Stimulated activated CD4-positive, alpha-beta T cell treated with anti-CD3 and anti-CD28 coated beads, Interleukin-4, amount 100 ng/mL, for 4 hours (primary cell): ENCODE measurements around the gene ALOX15B.
"Not testable (repeated sequence)": the region's sequence is repeated elsewhere in the genome, so short reads cannot be mapped to it uniquely, and the experiment has no call there.

ENCODE experiments used
- DNase-seq, 2 experiments: peaks; one replicate each; pipeline ENCODE4 v3.0.0-alpha.2; 2020

Gene ALOX15B

DNA sequence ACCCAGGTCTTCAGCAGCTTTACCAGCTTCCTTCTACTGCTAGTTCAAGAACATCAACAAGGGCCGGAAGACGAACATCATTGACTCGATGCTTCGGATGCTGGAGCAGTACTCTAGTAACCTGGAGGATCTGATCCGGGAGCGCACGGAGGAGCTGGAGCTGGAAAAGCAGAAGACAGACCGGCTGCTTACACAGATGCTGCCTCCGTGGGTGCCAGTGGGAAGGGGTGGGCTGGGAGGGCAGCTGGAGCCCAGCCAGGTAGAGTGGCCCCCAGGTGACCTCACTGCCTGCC is 24.4 kb upstream of the ALOX15B start:
- no peak for DNase-seq

DNA sequence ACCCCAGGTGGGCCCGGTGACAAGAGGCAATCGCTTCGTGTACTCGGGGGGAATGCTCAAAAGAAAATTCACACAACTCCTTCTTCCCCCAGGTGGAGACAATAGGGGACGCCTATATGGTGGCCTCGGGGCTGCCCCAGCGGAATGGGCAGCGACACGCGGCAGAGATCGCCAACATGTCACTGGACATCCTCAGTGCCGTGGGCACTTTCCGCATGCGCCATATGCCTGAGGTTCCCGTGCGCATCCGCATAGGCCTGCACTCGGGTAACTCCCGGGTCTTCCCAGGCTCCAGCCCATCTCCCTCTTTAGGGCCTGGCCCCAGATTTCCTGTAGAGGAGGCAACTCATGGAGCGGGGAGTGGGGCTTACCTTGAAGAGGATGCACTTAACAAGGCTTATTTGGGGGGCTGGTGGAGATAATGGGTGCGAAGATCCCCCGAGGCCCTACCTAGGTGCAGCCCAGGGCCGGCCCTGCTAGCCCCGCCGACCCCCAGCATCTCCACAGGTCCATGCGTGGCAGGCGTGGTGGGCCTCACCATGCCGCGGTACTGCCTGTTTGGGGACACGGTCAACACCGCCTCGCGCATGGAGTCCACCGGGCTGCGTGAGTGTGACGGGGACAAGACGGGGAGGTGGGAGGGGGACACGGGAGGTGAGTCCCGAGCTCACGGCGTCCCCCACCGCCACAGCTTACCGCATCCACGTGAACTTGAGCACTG is 23.5 kb upstream of the ALOX15B start:
- no peak for DNase-seq

DNA sequence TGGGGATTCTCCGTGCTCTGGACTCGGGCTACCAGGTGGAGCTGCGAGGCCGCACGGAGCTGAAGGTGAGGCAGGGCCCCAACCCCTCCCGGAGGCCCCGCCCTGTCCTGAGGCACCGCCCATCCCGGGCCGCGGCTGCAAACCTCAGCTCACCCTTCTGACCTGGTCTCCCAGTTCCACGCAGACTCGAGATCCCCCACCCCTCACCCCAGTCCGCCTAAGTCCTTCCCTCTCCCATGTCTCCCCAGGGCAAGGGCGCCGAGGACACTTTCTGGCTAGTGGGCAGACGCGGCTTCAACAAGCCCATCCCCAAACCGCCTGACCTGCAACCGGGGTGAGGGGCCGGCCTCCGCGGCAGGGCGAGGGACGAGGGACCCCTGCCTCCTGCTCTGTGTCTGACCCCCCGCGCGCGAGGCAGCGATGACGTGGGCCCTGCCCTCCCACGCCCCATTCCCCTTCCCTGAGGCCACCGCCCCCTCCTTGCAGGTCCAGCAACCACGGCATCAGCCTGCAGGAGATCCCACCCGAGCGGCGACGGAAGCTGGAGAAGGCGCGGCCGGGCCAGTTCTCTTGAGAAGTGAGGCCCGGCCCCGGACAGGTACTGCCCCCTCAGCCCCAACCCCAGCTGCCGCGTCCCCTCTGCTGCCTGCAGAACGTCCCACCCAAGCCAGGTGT is 22.8 kb upstream of the ALOX15B start:
- DNase-seq = peak in 1 of 2 experiments; percentile 27

DNA sequence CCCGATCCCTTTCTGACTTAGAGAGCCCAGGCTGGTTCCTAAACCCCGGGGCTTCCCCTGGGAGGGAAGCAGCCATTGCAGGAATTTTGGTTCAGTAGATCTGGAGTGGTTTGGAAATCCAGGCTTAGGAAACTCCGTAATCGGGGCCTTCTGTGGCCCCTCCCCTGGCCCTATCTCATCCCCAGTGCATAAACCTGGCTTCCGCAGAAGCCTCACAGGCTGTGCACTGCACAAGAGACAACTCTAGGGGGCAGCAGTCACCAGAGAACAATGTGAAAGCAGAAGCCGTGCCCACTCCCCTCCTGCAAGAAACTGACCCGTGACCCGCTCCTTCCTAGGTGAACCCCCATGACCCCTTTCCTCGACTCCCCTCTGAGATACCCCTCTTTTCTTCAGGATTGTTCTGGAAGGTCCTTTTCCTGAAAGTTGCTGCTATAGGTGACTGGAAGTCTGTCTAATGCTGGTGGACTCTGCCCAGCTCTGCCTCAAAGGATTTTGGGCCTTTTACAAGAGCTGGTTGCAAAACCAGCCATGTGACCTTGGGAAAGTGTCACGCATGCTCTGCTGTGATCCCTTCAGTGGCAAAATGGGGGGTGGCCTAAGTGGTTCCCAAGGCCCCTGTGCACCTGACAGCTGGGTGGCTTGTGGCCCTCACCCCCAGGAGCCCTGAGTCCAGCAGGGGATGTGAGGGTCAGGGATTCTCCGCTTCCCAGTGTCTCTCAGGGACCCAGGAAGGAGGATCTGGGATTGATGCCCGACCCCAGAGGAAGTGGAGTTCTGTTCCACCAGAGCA is 22.0 kb upstream of the ALOX15B start:
- peak; percentile 24 to 28 for DNase-seq

DNA sequence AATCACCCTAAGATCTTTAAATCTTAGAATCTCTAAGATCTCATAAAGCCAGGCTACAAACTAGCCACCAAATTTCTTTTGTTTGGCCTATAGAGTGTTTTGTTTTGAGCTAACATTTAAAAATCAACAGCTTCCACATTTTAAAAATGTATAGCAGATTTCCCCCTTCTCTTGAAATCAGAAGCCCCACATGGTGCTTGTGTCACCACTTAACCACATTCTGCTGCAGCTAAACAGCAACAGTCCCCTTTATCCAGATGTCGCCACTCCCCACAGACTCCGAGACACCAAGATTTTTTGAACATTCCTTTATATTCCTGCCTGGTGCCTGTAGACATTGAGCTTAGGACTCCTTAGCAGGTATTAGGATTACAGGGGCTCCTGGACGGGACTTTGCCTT is 20.4 kb upstream of the ALOX15B start:
- DNase-seq = no peak

DNA sequence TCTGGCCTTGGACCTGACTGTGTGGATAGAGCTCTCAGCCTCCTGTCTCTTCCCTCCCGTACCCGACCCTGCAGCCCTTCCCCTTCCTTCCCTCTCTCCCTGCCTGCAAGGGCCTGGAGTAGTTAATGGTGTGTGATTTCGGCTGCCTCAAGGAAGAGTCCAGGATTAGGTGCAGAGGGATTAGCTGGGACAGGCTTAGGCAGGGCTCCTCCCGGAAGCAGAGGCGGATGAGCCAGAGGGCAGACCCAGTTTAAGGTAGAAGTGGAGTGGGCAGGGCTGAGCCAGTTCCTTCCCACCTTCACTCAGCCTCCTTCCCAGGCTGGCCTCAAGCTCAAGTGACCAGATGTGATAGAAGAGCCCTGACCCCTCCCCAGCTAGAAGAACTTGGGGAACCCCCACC is 19.7 kb upstream of the ALOX15B start:
- no peak for DNase-seq

DNA sequence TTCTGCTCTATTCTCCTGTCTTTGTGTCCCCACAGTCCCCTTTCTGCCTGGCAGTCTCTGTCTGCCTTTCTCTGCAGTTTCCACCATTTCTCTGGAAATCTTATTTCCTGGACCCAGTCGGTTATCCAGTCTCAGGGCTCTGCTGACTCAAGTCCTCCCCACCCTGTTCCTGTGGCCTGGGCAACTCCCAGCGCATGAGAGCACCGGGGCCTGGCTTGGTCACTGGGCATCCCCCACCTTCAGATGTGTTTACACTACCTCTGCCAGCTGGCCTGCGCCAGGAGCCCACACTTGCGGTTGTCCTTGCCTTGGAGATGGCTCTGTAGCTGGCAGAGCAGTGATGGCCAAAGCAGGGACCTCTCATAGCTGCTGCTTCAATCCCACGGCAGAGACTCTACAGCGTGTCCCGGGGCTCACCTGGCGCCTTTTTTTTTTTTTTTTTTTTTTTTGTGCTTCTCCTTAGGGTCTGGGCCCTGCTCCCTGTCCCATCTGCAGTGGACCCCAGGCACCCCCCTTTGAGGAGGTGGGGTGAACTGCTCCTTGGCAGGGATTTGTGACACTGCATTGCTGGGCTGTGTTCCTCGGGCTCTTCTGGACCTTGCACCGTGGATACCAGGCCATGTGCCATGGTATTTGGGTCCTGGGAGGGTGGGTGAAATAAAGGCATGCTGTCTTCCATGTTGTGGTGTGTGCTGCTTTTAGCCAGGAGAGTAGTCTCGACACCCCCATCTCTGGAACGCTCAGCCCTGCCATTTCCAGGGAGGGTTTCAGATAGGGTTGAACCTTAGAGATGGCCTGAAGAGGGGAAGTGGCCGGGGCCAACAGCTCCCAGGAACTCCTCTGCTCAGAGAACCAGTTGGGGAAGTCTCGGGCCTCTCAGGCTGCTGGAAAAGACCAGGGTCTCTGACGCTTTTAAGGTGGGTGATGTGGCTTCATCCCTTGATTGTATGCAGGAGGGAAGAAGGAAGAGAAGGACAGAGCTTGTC is 18.9 kb upstream of the ALOX15B start:
- DNase-seq = no peak

DNA sequence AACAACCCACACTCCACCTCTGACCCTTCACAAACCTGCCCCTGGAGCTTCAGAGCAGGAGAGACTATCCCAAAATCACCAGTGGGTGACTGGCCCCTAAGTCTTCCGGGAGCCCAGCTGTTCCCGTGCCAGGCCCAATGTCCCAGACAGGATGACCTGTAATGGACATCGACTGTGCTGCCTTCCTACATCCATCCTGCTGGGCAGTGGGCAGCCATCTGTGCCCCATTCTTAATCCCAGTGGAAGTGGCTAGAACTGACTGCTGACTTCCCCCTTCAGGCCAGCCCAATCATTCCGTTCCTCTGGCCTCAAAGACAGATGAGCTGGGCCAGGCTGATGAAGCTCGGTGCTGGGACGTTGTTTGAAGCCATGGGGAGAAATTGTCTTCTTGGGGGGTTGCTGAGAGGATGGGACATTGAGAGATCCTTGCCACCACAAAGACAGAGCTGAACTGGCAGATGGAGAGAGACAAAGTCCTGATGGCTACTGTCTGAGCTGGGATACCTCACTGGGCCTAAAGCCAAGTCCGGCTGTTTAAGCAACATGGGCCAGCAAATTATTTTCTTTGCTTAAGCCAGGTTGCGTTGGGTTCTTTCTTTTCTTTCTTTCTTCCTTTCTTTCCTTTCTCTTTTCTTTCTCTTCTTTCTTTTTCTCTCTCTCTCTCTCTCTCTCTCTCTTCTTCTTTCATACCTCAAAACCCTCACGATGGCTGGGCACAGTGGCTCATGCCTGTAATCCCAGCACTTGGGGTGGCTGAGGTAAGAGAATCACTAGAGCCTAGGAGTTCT is 17.9 kb upstream of the ALOX15B start:
- no peak for DNase-seq

DNA sequence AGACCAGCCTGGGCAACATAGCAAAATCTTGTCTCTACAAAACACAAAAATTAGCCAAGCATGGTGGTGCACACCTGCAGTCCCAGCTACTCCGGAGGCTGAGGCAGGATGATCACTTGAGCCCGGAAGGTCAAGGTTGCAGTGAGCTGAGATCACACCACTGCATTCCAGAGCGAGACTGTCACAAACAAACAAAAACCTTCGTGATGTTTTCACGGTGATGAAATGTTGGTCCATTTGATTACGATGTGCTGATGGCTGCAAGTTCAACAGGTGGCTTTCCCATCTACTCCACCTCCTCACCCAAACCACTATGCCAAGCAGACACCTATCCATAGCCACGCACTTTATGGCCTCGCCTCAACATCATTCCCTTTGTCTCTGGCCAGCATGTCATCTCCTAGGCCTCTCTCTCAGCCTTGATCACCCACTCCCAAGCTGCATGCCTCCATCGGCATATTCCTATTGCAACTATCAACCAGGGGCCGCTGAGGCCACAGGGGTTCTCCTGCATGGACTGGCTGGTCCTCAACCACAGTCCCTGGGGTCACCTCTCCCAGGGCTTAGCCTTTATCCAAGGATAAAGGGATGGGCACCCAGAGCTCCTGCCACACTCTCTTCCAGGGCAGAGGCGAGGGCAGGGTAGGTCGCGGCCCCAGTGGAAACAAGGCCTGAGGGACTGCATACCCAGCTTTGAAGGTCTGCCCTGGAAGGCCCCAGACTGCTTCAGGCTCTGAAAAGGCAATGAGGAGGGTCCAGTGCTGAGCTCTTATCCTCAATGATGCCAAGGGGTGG is 17.1 kb upstream of the ALOX15B start:
- DNase-seq = no peak

DNA sequence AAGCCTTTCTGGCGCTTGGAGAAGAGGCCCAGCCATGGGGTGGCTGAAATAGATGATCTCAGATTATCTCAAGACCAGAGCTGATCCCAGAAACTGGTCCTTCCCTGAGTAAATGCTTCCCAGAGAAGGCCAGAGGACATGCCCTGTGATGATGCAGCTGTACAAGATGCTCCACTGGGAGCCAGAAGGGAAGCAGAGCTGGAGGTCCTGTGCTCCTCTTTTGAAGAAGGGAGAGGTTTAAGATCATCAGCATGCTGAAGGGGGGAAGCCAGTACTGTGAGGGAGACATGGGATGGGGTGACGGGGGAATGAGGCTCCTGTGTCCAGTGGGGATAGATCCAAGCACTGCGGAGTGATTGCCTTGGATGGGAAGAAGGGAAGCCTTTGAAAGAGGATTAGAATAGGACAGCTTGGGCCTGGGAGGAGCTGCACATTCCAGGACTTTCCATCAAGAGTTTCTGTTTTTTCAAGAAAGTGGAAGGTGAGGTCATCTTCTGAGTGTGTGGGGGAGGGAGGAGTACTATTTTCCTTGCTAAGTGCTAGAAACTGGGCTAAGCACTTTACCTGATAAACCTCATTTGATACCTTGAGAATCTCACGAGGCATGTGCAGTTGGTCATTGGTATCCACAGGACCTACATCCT is 16.4 kb upstream of the ALOX15B start:
- no peak for DNase-seq

DNA sequence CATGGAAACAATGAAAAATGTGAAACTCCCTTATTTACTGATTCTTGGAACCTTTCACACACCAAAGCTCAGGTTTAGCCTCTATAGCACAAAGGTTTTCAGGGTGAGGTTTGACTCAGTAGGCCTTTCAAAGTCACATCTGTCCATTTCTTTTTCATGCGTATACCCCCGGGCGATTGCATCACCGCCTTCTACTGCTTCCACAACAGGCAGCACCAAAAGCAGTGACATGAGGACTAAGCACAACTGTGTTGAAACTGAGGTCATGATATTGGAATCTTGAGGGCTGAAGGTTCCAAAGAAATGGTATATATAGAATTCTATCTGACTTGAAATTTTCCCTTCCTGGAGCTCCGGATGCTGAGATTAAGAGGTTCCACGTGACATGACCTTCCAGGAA is 14.7 kb upstream of the ALOX15B start:
- DNase-seq = not testable (repeated sequence)

DNA sequence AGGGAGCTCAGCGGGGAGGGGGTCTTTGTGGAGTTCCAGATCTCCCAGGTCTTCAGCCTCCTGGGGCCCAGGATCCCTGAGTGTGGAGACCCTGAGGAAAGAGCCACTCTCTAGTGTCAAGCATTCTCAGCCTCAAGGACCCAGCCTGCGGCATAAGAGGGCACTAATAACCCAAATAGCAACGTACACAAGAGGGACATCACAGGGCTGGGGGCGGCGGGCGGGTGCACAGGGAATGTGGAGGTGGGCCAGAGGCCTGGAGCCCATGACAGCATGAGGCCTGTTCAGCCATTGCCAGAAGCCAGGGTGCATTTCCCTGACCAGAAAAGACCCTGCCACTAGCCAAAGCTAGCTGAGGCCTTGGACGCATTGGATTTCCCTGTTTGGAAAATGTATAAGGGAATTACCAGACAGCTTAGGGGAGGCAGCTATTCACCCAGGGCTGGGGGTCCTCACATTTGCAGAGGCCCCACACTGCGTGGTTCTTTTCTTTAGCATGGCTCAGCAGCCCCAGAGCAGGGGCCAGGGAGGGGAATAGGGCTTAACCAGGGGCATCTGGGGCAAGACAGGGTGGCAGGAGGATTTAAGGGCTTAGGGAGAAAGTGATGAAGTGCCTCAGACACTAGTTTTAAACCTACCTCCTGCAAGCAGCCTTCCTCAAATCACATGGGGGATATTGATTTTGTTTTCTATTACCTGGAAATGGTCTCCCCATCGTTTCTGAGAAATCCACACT is 13.5 kb upstream of the ALOX15B start:
- DNase-seq = no peak

DNA sequence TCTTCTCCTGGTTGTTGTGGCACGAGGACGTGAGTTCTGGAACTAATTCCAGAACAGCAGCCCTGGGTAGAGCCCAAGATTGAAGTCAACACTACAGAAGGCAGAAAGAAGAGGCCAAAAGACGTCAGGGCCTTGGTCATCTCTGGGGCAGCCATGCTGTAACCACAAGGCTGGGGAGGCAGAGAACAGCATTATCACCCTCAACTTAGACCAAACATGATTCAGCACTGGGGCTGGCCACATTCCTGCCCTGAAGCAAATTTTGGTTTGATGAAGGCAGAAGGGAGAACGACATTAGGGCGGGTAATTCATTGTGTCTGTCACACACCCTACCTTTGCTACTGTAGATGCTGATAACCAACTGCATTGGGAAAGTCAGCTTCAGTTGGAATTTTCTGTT is 9.7 kb upstream of the ALOX15B start:
- DNase-seq = no peak

DNA sequence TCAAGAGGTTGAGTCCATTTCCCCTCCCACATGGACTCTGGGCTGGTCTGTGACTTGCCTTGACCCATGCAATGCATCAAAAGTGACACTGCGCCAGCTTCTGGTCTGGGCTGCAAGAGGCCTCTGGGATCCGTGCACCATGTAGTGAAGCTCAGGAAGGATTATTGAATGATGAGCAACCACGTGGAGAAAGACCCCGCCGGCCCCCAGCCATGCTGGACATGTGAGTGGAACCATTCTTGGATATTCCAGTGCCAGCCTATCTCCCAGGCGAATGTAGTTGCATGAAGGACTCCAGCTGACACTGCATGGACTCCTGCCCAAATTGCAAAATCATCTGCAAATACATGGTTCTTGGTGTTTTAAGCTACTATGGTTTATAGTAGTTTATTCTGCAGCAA is 7.6 kb upstream of the ALOX15B start:
- no peak for DNase-seq

DNA sequence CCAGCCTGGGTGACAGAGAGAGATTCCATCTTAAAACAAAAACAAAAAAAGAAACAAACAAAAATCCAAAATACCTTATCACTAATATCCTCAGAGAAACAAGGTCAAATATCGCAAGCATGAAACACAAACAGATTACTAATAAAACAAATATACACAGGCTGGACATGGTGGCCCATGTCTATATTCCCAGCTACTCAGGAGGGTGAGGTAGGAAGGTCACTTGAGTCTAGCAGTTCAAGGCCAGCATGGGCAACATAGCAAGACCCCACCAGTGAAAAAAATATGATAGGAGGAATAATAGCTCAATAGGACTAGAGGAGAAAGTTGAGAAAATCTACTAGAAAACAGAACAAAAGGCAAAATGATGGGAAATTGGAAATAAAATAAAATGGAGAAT is 6.9 kb upstream of the ALOX15B start:
- no peak for DNase-seq

DNA sequence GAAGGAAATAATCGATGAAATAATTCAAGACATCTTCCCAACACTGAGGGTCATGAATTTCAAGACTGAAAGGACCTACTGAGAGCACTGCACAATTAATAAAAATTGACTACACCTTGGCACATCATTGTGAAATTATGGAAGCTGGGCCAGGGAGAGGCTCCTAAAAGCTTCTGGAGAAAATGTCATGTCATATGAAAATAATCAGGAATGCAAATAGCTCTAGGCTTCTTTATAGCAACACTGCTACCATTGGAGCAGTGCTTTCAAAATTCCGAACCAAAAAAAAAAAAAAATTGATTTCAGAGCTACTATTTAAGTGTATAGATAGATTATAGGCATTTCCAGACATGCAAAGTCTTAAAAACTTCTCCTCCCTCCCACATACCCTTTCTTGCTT is 6.4 kb upstream of the ALOX15B start:
- DNase-seq = no peak

DNA sequence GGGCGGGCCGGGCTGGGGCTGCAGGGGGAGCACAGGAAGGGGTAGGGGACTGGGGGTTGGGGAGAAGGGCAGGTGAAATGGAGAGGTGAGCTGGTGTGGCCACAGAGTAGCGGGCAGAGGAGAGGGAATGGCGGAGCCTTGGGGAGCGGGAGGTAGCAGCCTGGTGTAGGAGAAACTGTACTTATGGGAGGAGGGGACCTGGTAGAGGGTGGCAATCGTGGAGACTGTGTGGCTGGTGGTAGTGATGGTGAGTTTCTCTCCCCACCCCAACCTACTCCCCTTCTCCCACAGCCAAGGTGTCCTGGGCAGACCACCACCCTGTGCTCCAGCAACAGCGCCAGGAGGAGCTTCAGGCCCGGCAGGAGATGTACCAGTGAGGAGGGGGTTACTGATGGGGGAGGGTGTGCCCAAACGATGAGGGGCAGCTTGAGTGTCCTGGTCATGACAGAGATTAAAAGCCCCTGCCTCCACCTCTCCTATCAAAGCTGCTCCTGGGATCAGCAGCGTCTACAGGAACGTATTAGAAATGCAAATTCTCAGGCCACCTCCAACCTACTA is 831 bp downstream of the ALOX15B start:
- DNase-seq = no peak

DNA sequence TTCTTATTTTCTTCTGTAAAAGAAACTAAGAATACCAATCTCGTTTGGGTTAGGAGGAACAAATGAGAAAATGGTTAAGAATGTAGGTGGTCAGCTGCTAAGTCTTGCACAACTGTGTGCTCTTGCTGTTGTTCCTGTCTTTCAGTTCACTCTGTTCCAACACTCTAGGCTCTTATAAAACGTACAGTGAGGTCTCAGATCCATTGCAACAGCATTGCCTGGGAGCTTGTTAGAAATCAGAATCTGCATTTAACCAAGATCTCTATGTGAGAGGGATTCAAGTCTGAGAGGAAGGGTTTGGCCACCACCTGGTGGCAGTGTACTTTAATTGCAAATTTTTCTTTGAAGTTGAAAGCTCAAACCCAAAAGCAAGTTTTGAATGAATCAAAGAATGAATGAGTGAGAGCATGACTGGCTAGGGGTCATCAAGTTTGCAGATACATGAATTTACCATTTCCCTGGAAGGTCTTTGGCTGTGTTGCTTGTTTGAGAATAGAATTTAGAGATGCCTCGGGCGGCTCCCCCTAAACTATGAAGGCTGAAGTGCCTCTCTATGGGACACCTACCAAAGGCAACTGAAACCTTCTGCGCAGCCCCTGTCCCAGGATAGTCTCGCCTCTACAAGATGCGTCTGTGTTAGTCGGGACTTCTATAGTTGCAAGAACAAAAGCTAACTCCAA is 2.5 kb downstream of the ALOX15B start:
- DNase-seq = peak; percentile 19 to 24

DNA sequence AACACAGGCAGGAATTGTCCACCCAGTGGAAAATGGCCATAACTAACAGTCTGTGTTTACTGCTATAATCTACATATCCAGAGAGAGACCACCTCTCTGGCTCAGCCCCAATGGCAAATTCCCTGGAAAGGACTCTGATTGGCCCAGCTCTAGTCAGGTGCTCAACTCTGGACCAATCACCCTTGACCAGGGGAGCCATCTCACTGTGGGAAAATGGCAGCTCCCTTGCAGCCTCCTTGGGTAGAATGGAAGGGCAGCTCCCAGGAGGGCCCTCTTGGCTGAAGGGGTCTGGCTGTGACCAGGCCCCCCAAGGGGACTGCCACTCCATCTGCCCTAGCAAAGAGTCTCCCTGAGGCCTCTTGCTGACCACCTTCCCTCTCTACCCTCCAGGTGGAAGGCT is 3.1 kb downstream of the ALOX15B start:
- no peak for DNase-seq
